Measurements from ENCODE around the gene CDH2.

Gene CDH2

GRCh38 chr18:28185121-28185520 lies 8.2 kb upstream of the CDH2 start:
- H3K4me3 ChIP-seq (ENCODE audit: insufficient read depth, low read depth, low read length, poor library complexity, severe bottlenecking), result no peak overlapping the region
- H3K27ac ChIP-seq (ENCODE audit: insufficient read depth, low read length, poor library complexity, severe bottlenecking), result no peak overlapping the region
- H3K9me3 ChIP-seq (ENCODE audit: control insufficient read depth, low read length), result no peaks in the 10 kb centered on the region
- DNase-seq, result no peak
- no peaks in the 10 kb centered on the region for H3K36me3 ChIP-seq (ENCODE audit: control insufficient read depth, insufficient read depth, low read length)
- no peaks in the 10 kb centered on the region for H3K4me1 ChIP-seq (ENCODE audit: control insufficient read depth, insufficient read depth, low read length, poor library complexity, severe bottlenecking)
- H3K27me3 ChIP-seq (replicated peaks; ENCODE audit: control insufficient read depth, insufficient read depth, low read length, poor library complexity, severe bottlenecking), result no peaks in the 10 kb centered on the region

- H3K27ac ChIP-seq (ENCODE audit: insufficient read depth, low read length, poor library complexity, severe bottlenecking), result no peak overlapping the region
- DNase-seq, result no peak
- no peaks in the 10 kb centered on the region for H3K9me3 ChIP-seq (ENCODE audit: control insufficient read depth, low read length)
- H3K36me3 ChIP-seq (ENCODE audit: control insufficient read depth, insufficient read depth, low read length), result no peaks in the 10 kb centered on the region
- no peaks in the 10 kb centered on the region for H3K27me3 ChIP-seq (replicated peaks; ENCODE audit: control insufficient read depth, insufficient read depth, low read length, poor library complexity, severe bottlenecking)
- no peak overlapping the region for H3K4me3 ChIP-seq (ENCODE audit: insufficient read depth, low read depth, low read length, poor library complexity, severe bottlenecking)
- H3K4me1 ChIP-seq (ENCODE audit: control insufficient read depth, insufficient read depth, low read length, poor library complexity, severe bottlenecking), result no peaks in the 10 kb centered on the region
These were observed 6.6 kb upstream of the CDH2 start for GRCh38 chr18:28183418-28184078.

- Histone ChIP-seq H3K27ac (ENCODE audit: insufficient read depth, low read length, poor library complexity, severe bottlenecking) (no peak overlapping the region), H3K4me1 (ENCODE audit: control insufficient read depth, insufficient read depth, low read length, poor library complexity, severe bottlenecking) (no peaks in the 10 kb centered on the region), H3K4me3 (ENCODE audit: insufficient read depth, low read depth, low read length, poor library complexity, severe bottlenecking) (no peak overlapping the region), H3K36me3 (ENCODE audit: control insufficient read depth, insufficient read depth, low read length) (no peaks in the 10 kb centered on the region), H3K27me3 (replicated peaks; ENCODE audit: control insufficient read depth, insufficient read depth, low read length, poor library complexity, severe bottlenecking) (no peaks in the 10 kb centered on the region), H3K9me3 (ENCODE audit: control insufficient read depth, low read length) (no peaks in the 10 kb centered on the region)
- no peak for DNase-seq
These were observed 4.7 kb upstream of the CDH2 start for GRCh38 chr18:28181616-28182015.

- no peak overlapping the region for H3K4me3 ChIP-seq (ENCODE audit: insufficient read depth, low read depth, low read length, poor library complexity, severe bottlenecking)
These were observed 1.8 kb upstream of the CDH2 start for GRCh38 chr18:28178720-28179119.

GRCh38 chr18:28177828-28178635 lies 1.1 kb upstream of the CDH2 start:
- H3K4me1 ChIP-seq (ENCODE audit: control insufficient read depth, insufficient read depth, low read length, poor library complexity, severe bottlenecking), result no peaks in the 10 kb centered on the region
- DNase-seq, result no peak
- H3K4me3 ChIP-seq (ENCODE audit: insufficient read depth, low read depth, low read length, poor library complexity, severe bottlenecking), result no peak overlapping the region
- no peaks in the 10 kb centered on the region for H3K9me3 ChIP-seq (ENCODE audit: control insufficient read depth, low read length)
- H3K27ac ChIP-seq (ENCODE audit: insufficient read depth, low read length, poor library complexity, severe bottlenecking), result no peak overlapping the region
- no peaks in the 10 kb centered on the region for H3K27me3 ChIP-seq (replicated peaks; ENCODE audit: control insufficient read depth, insufficient read depth, low read length, poor library complexity, severe bottlenecking)
- no peaks in the 10 kb centered on the region for H3K36me3 ChIP-seq (ENCODE audit: control insufficient read depth, insufficient read depth, low read length)

More at GRCh38 chr18:28178720-28179119, 1.8 kb upstream of the CDH2 start:
- Histone ChIP-seq H3K27me3 (replicated peaks; ENCODE audit: control insufficient read depth, insufficient read depth, low read length, poor library complexity, severe bottlenecking) (no peaks in the 10 kb centered on the region), H3K4me1 (ENCODE audit: control insufficient read depth, insufficient read depth, low read length, poor library complexity, severe bottlenecking) (no peaks in the 10 kb centered on the region), H3K9me3 (ENCODE audit: control insufficient read depth, low read length) (no peaks in the 10 kb centered on the region), H3K27ac (ENCODE audit: insufficient read depth, low read length, poor library complexity, severe bottlenecking) (no peak overlapping the region), H3K36me3 (ENCODE audit: control insufficient read depth, insufficient read depth, low read length) (no peaks in the 10 kb centered on the region)
- no peak for DNase-seq

- Histone ChIP-seq H3K4me3 (ENCODE audit: insufficient read depth, low read depth, low read length, poor library complexity, severe bottlenecking) (no peak overlapping the region), H3K27ac (ENCODE audit: insufficient read depth, low read length, poor library complexity, severe bottlenecking) (no peak overlapping the region), H3K4me1 (ENCODE audit: control insufficient read depth, insufficient read depth, low read length, poor library complexity, severe bottlenecking) (no peaks in the 10 kb centered on the region), H3K9me3 (ENCODE audit: control insufficient read depth, low read length) (no peaks in the 10 kb centered on the region), H3K36me3 (ENCODE audit: control insufficient read depth, insufficient read depth, low read length) (no peaks in the 10 kb centered on the region), H3K27me3 (replicated peaks; ENCODE audit: control insufficient read depth, insufficient read depth, low read length, poor library complexity, severe bottlenecking) (no peaks in the 10 kb centered on the region)
- DNase-seq, result no peak
These were observed 307 bp downstream of the CDH2 start for GRCh38 chr18:28176698-28176947.

GRCh38 chr18:28175930-28176697 lies 816 bp downstream of the CDH2 start:
- H3K27ac ChIP-seq (ENCODE audit: insufficient read depth, low read length, poor library complexity, severe bottlenecking), result no peak overlapping the region
- DNase-seq, result no peak
- H3K27me3 ChIP-seq (replicated peaks; ENCODE audit: control insufficient read depth, insufficient read depth, low read length, poor library complexity, severe bottlenecking), result no peaks in the 10 kb centered on the region
- no peak overlapping the region for H3K4me3 ChIP-seq (ENCODE audit: insufficient read depth, low read depth, low read length, poor library complexity, severe bottlenecking)
- no peaks in the 10 kb centered on the region for H3K4me1 ChIP-seq (ENCODE audit: control insufficient read depth, insufficient read depth, low read length, poor library complexity, severe bottlenecking)
- no peaks in the 10 kb centered on the region for H3K36me3 ChIP-seq (ENCODE audit: control insufficient read depth, insufficient read depth, low read length)
- H3K9me3 ChIP-seq (ENCODE audit: control insufficient read depth, low read length), result no peaks in the 10 kb centered on the region

- H3K4me3 ChIP-seq (ENCODE audit: insufficient read depth, low read depth, low read length, poor library complexity, severe bottlenecking), result no peak overlapping the region
- H3K27ac ChIP-seq (ENCODE audit: insufficient read depth, low read length, poor library complexity, severe bottlenecking), result no peak overlapping the region
- H3K27me3 ChIP-seq (replicated peaks; ENCODE audit: control insufficient read depth, insufficient read depth, low read length, poor library complexity, severe bottlenecking), result no peaks in the 10 kb centered on the region
- no peaks in the 10 kb centered on the region for H3K36me3 ChIP-seq (ENCODE audit: control insufficient read depth, insufficient read depth, low read length)
- no peaks in the 10 kb centered on the region for H3K9me3 ChIP-seq (ENCODE audit: control insufficient read depth, low read length)
- no peaks in the 10 kb centered on the region for H3K4me1 ChIP-seq (ENCODE audit: control insufficient read depth, insufficient read depth, low read length, poor library complexity, severe bottlenecking)
- no peak for DNase-seq
These were observed 1.6 kb downstream of the CDH2 start for GRCh38 chr18:28175150-28175929.

- DNase-seq, result no peak
- Histone ChIP-seq H3K27ac (ENCODE audit: insufficient read depth, low read length, poor library complexity, severe bottlenecking) (no peak overlapping the region), H3K4me3 (ENCODE audit: insufficient read depth, low read depth, low read length, poor library complexity, severe bottlenecking) (no peak overlapping the region), H3K36me3 (ENCODE audit: control insufficient read depth, insufficient read depth, low read length) (no peaks in the 10 kb centered on the region), H3K27me3 (replicated peaks; ENCODE audit: control insufficient read depth, insufficient read depth, low read length, poor library complexity, severe bottlenecking) (no peaks in the 10 kb centered on the region), H3K9me3 (ENCODE audit: control insufficient read depth, low read length) (no peaks in the 10 kb centered on the region), H3K4me1 (ENCODE audit: control insufficient read depth, insufficient read depth, low read length, poor library complexity, severe bottlenecking) (no peaks in the 10 kb centered on the region)
These were observed 2.6 kb downstream of the CDH2 start for GRCh38 chr18:28174181-28174905.
